ENCODE results near the gene RAB6D. TPM values are rescaled to one million over a fixed set of nuclear protein-coding genes. Genes with fewer than 3 reads are reported as not detected.
"Not testable (repeated sequence)": the region's sequence is repeated elsewhere in the genome, so short reads cannot be mapped to it uniquely, and the experiment has no call there.

RAB6D gene
- total RNA-seq, 4 donors from 2014 or later: 2.0 to 3.0 (median 2.1) TPM; not detected in 1

DNA sequence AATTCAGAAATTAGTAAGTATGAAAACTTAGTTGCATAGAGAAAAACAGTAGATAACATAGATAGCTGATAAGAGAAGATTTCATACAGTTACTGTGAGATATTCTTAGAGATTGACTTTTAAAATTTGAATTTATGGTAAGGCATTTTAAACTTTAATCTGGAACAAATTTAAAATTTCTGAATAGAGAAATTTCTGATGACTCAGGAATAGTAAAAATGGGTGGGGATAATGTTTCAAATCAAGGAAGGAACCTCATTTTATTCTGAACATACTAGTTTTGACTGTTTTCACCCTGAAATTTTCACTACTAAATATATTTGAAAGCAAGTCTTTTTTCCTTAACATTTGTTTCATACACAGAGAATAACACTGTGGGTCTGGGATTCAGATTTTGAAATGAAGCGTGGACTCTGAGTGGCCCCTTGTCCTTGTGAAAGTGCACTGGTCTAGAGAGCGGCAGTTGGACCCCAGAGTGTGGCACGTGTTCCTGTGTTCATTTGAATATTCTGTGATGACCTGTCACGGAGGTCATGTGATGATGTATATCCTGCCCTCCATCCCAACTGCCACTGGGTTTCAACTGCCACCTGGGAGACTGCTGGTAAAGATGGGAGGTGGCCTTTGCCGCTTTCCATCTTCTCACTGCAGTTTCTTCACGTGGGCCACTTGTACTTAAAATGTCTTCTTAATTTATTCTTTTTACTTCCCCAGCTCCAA is 38.5 kb upstream of the RAB6D start:
- H3K36me3 ChIP-seq: no peaks in the 10 kb centered on the region
- no peaks in the 10 kb centered on the region for H3K9me3 ChIP-seq
- no peak for DNase-seq
- no peaks in the 10 kb centered on the region for H3K27me3 ChIP-seq
- H3K4me1 ChIP-seq: no peaks in the 10 kb centered on the region
- no peak overlapping the region for H3K4me3 ChIP-seq
- no peak overlapping the region for H3K27ac ChIP-seq
- TF ChIP-seq, protein P1, sequence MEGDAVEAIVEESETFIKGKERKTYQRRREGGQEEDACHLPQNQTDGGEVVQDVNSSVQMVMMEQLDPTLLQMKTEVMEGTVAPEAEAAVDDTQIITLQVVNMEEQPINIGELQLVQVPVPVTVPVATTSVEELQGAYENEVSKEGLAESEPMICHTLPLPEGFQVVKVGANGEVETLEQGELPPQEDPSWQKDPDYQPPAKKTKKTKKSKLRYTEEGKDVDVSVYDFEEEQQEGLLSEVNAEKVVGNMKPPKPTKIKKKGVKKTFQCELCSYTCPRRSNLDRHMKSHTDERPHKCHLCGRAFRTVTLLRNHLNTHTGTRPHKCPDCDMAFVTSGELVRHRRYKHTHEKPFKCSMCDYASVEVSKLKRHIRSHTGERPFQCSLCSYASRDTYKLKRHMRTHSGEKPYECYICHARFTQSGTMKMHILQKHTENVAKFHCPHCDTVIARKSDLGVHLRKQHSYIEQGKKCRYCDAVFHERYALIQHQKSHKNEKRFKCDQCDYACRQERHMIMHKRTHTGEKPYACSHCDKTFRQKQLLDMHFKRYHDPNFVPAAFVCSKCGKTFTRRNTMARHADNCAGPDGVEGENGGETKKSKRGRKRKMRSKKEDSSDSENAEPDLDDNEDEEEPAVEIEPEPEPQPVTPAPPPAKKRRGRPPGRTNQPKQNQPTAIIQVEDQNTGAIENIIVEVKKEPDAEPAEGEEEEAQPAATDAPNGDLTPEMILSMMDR (IDR thresholded peaks at IDR 0.05): no peak

- Histone ChIP-seq H3K4me1 (no peaks in the 10 kb centered on the region), H3K27ac (no peak overlapping the region), H3K36me3 (no peaks in the 10 kb centered on the region), H3K27me3 (no peaks in the 10 kb centered on the region), H3K9me3 (no peaks in the 10 kb centered on the region), H3K4me3 (no peak overlapping the region)
- no peak for TF ChIP-seq POLR2A (IDR thresholded peaks at IDR 0.05)
- TF ChIP-seq, protein P1 (IDR thresholded peaks at IDR 0.05): no peak
- no peak for DNase-seq
Measured at GRCh38 chr2:131400849-131401248, 36.9 kb upstream of the RAB6D start.

- H3K4me1 ChIP-seq, H3K9me3 ChIP-seq, H3K4me3 ChIP-seq, DNase-seq, H3K36me3 ChIP-seq, H3K27me3 ChIP-seq, H3K27ac ChIP-seq: not testable (repeated sequence)
Measured at GRCh38 chr2:131400441-131400840, 36.5 kb upstream of the RAB6D start.

GRCh38 chr2:131396209-131396608 is 32.2 kb upstream of the RAB6D start:
- H3K36me3 ChIP-seq, H3K4me1 ChIP-seq, H3K27me3 ChIP-seq, H3K27ac ChIP-seq, H3K4me3 ChIP-seq, DNase-seq, H3K9me3 ChIP-seq: not testable (repeated sequence)

GRCh38 chr2:131395024-131395645 is 31.2 kb upstream of the RAB6D start:
- not testable (repeated sequence) for DNase-seq, H3K27me3 ChIP-seq, H3K27ac ChIP-seq, H3K4me1 ChIP-seq, H3K36me3 ChIP-seq, H3K4me3 ChIP-seq, H3K9me3 ChIP-seq

DNA sequence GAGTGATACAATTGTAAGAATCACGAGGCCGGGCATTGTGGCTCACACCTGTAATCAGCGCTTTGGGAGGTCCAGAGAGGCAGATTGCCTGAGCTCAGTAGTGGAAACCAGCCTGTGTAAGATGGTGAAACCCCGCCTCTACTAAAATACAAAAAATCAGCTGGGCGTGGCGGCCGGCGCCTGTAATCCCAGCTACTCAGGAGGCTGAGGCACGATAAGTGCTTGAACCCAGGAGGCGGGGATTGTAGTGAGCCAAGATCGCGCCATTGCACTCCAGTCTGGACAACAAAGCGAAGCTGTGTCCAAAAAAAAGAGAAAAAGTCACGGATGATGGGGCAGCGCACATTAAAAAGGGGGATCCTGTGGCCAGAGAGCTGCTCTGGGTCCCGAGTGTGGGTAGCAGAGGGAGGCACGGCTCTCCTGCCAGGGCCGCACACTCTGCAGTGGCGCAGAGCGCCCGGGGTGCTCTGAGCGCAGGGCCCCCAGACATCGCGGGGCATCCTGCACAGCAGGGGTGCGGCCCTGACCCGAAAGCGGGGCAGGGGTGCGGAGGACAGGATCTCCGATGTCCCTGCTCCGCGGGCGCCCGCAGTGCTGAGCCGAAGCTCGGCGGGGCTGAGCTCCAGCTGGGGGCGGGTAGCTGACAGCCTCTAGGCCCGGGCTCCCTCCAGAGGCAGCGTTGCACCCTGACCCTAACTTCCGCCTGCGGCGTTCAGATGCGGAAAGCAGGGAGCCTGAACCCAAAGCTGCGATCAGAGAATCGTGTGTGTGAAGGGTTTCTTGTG is 30.4 kb upstream of the RAB6D start:
- DNase-seq: peak in 2 of 3 donors; percentile 58 to 72

DNA sequence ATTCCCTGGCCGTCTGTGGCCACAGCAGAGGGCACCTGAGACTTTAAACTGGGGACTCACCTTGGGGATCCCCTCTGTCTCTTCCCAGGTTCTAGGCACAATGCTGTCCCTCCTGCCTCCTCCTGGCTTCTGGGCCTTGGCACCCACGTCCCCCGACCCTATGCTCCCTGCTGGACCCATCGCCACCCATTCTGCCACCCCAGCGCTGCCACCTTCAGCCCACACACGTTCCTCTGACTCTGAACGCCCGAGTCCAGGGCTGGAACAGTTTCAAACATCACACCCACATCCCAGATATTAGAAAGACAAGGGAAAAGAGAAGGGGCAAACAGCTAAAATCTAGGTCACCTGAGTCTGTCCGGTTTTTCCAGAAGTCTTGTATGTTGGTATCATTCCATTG is 28.0 kb upstream of the RAB6D start:
- not testable (repeated sequence) for H3K27ac ChIP-seq, DNase-seq, H3K36me3 ChIP-seq, H3K27me3 ChIP-seq, H3K9me3 ChIP-seq, H3K4me1 ChIP-seq, H3K4me3 ChIP-seq

More for the DNA sequence above, 30.4 kb upstream of the RAB6D start:
- H3K4me1 ChIP-seq: no peaks in the 10 kb centered on the region
- H3K27ac ChIP-seq: no peak overlapping the region
- peak overlapping the region in 2 of 4 donors; percentile 43 to 48 for H3K4me3 ChIP-seq
- H3K36me3 ChIP-seq: no peaks in the 10 kb centered on the region
- TF ChIP-seq, protein P1 (IDR thresholded peaks at IDR 0.05): peak in 3 of 6 experiments; percentile 31 to 51 (median 32)
- no peak for TF ChIP-seq POLR2A (IDR thresholded peaks at IDR 0.05)
- no peaks in the 10 kb centered on the region for H3K27me3 ChIP-seq
- no peaks in the 10 kb centered on the region for H3K9me3 ChIP-seq

- H3K27me3 ChIP-seq, H3K9me3 ChIP-seq, H3K36me3 ChIP-seq, H3K27ac ChIP-seq, H3K4me3 ChIP-seq, DNase-seq, H3K4me1 ChIP-seq: not testable (repeated sequence)
Measured at GRCh38 chr2:131391471-131391870, 27.5 kb upstream of the RAB6D start.

DNA sequence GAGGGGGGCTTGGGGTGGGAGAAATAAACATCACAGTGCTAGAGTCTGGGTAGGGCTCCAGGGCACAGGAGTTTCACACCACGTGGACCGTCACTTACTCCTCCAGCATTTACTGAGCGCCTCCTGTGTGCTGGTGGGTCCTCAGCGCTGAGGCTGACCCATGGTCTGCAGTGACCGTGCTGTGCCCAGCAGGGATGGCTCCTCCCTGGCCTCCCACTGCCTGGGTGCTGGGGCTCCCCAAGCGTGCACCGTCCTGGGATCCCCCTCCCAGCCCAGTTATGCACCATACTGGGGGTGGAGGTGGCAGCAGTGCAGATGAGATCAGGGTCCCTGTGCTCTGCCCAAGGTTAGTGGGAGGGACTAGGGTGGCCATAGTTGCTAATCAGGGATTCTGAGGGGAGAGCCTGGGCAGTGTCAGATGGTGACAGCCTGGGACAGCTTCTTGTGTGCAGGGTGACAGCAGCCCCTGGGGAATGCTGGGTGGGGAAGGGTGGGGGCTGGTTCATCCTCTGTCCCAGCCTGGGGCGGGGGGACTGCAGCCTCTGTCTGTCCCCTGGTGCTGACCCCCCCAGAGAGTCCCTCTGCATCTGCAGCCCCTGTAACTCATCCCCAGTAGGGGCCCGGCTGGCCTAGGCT is 26.6 kb upstream of the RAB6D start:
- not testable (repeated sequence) for H3K4me1 ChIP-seq, DNase-seq, H3K27me3 ChIP-seq, H3K4me3 ChIP-seq, H3K27ac ChIP-seq, H3K36me3 ChIP-seq, H3K9me3 ChIP-seq
